GM19468 (cell line): ENCODE data around the gene GLS.
A peak's percentile ranks its signal among the peaks of the same experiment; 100 is the strongest.
"Not testable (repeated sequence)": the region's sequence is repeated elsewhere in the genome, so short reads cannot be mapped to it uniquely, and the experiment has no call there.

Experiments
- ATAC-seq: cut with Tn5 transposase; IDR thresholded peaks from one replicate; pipeline ENCODE4 v1.9.1; 2021; ENCODE audit warnings: mild to moderate bottlenecking, moderate library complexity, moderate number of reproducible peaks; ENCODE audit not compliant: unreplicated experiment; ENCODE audit errors: extremely low read depth

The GLS gene

DNA sequence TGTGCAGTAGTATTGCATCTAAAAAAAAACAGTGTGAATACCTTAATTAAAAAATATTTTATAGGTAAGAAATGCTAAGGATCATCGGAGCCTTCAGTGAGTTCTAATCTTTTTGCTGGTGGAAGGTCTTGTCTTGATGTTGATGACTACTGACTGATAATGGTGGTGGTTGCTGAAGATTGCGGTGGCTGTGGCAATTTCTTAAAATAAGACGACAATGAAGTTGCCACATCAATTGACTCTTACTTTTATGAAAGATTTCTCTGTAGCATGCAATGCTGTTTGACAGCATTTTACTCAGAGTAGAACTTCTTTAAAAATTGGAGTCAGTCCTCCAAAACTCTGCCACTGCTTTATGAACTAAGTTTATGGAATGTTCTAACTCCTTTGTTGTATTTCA, 36.2 kb downstream of the GLS start:
- no peak for ATAC-seq

DNA sequence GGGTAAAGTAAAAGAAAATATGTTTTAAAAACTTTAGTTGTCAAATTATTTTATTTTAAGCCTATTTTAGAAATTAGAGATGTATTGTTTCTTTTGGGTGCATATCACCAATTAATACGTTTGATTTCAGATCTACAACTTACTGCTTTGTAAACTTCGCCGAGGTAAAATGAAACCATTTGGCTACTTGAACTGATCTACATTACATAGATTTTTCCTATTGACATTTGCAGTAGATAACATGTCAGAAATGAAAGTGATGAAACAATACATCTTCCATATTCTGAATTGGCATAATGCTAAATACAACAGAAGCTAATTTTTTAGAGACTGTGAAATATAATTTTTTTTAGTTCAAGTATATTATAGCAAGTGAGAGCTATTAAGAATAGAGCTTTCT, 39.5 kb downstream of the GLS start:
- no peak for ATAC-seq

DNA sequence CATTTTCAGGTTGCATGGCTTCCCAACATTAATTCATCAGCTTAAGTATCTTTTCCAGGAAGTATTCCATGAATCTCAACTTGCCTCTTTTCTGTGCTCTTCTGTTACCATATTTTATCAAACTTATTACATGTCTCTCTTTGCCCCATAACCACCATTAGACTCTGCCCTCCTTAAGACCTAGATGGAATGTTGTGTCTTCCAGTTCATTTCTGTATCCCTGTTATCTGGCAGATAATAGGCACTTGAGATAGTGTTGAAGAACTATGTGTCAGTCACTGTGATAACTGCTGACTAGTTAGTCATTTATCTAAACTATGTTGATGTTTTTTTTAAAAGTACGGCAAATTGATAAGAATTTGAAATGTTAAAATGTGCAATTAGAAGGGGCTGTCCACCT, 41.8 kb downstream of the GLS start:
- no peak for ATAC-seq

DNA sequence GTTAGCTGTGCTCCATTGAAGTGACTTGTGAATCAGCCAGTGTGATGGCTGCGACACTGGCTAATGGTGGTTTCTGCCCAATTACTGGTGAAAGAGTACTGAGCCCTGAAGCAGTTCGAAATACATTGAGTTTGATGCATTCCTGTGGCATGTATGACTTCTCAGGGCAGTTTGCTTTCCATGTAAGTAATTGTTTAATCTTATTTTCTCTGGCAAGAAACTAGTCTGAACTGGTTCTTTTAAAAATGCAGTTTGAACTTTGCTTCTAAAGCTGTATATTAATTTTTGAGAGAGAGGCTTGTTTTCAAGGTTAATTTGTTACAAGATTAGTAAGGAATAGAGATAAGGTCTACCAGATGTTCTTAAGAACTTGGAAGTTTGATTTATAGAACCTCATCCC, 46.7 kb downstream of the GLS start:
- no peak for ATAC-seq

DNA sequence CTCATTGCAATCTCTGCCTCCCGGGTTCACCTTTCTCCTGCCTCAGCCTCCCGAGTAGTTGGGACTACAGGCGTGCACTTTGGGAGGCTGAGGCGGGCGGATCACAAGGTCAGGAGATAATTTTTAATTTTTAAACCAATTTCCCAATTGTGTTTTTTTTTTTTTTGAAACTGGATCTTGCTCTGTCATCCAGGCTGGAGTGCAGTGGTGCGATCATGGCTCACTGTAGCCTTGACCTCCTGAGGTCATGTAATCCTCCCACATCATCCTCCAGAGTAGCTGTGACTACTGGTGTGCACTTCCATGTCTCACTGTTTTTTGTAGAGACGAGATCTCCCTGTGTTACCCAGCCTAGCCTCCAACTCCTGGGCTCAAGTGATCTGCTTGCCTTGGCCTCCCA, 49.3 kb downstream of the GLS start:
- no peak for ATAC-seq

DNA sequence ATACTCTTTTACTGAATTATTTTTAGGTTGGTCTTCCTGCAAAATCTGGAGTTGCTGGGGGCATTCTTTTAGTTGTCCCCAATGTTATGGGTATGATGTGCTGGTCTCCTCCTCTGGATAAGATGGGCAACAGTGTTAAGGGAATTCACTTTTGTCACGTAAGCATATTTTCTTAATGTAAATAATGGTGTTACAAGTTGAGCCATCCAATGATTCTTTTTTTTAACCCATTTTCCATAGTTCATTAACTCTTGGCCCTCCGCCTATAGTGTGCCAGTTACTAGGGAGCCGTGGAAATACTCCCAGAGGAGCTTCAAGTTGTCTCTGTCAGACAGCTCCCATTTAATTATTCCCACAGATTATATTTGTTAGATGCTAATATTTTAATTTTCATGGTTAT, 49.8 kb downstream of the GLS start:
- ATAC-seq, result no peak

DNA sequence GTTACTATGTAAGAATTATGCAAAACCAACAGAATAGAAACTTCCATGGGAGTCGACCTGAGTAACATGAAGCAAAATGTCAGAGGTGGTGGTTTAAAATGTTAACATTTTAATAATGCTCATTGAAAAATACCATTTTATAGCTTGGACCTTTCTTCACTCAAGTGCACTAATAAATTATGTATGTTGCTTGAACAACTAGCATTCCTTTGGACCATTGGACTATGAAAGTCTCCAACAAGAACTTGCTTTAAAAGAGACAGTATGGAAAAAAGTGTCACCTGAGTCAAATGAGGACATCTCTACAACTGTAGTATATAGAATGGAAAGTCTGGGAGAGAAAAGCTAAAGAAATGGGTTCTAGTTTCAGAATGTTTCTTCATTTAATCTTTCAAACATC, 51.9 kb downstream of the GLS start:
- ATAC-seq, result no peak

DNA sequence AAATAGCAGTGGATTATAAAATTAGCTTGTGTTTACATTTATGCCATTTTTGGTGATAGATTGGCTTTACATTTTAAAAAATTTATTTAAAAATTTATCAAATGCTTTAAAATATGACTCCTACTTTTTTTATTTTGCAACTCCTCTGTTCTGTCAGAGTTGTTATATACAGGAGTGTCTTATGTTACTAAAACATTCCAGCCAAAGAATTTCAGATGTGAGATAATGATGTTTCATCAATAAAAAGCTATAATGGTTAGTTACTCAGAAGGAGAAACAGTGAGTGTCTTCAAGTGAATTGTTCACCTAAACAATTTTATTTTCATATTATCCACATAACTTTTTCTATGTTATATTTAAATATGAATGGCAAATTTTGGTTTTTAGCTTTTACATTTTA, 52.7 kb downstream of the GLS start:
- ATAC-seq, result no peak

DNA sequence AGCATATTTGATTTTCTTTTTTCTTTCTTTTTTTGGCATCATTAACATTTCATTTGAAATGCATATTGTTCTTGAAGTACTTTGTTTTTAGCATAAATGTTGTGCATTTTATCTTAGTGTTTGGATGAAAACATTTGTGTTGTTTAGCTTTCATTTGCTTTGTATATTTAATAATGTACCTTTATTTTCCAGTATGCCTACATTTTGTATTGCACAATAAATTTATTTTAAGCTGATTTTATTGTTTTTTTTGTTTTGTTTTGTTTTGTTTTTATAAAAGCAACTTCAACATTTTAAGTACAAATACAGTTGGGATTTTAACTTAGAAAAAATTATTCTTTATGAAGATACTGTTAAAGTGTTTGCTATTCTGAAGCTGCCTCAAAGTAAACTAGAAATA, 54.4 kb downstream of the GLS start:
- no peak for ATAC-seq

DNA sequence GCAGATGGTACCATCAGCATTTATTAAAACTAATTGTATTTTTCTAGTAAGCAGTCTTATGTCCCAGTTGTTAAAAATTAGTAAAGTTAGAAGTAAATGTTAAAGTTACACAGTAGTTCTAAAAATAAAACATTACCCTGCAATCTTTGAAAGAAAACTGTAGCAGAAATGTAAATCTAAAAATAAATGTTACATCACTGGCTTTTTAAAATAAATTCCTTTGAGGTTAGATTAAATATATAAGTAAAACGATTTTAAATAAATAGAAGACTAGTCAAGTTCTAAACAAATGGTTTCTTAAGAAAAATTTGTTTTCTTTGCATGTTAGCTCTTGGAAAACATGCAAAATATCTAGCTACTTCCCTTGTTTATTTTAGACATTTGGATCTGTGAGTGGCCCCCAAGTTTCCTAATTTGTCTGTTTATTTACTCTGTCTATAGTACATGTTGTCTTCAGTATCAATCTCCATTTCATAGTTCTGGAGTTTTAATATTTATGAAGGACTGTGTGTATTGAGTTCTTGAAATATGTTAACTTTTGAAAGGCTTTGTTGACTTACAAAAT, 58.2 kb downstream of the GLS start:
- no peak for ATAC-seq

DNA sequence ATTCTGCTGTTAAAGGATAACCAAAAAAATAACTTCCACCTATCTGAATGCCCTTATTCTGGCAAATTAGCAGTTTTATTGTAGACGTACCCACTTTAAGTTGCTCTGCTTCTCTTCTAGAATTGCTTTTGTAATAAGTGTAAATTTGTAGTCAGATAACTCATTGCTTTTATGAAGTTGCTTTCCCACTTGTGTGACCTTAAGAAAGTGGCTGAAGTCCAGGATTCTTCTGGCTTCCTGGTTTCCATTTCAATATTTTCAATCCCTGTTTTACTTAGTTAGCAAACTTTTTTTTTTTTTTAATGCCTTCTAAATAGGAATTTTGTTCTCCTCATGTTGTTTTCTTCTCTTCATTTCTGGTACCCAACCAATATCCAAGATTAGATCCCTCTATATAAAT, 59.8 kb downstream of the GLS start:
- ATAC-seq, result no peak

DNA sequence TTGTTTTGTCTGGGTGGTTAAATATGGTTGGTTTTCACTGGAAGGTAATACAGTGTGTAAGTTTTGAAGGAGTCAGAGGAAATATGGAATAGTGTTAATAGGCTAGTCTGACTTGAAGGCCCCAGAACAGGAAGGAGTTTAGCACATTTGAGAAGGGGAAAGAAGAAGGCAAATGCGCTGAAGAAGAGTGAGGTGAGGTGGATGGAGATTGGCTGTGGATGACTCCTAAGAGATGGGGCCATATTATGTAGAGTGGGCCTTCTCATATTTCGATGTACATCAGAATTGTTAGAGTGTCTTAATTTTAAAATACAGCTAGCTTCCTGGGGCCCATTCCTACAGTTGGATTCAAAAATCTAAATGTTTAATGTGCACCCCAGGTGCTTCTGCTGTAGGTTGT, 61.0 kb downstream of the GLS start:
- ATAC-seq, result no peak

DNA sequence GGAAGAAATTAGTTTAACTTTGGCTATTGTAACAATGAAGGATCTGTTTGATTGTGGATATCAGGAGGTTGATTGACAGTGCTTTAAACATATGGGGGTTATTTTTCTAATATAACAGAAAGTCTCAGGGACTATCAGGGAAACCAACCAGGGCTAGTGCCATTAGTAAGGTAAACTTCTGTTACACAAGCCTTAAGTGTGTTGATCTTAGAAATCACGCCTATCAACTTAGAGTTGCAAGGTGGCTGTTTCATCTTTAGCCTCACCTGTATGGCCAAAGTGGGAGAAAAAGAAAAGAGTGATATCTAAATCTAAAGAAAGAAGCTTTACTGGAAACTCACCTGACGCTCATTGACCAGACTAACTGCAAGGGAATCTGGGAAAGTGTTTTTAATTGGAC, 62.1 kb downstream of the GLS start:
- no peak for ATAC-seq

DNA sequence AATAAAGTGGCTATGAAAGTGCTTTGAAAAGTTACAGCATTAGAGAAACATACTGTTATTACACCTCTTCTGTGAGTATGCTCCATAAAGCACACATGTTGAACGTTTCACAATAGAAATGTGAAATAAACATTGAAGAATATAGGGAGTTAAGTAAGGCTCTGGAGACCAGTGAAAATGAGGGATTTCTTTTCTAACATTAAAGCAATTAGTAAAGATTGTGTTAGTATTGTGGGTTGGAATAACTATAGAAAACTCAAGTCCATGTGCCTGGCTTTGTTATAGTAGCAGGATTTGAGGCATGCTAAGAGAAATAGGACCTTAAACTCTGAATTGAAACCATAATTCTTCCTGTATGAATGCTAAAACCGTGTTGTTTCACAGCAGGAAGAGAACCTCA, 63.1 kb downstream of the GLS start:
- no peak for ATAC-seq

DNA sequence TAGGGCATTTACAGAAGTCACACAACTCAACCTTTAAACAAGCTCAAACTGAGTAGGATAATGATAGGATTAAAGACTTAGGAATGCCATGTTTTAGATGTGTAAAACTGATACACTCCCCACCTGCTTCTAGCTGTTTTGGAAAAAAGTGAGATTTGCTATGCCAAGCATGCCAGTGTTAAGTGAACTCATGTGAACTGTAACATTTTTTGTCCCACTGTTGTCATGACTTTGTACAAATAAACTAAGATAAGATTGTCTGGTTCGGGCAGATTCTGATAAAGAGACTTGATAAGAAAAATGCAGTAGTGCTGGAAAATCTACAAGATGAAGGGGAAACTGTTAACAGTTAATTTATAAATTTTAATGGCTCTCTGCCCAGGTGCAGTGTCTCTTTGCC, 66.5 kb downstream of the GLS start:
- no peak for ATAC-seq

DNA sequence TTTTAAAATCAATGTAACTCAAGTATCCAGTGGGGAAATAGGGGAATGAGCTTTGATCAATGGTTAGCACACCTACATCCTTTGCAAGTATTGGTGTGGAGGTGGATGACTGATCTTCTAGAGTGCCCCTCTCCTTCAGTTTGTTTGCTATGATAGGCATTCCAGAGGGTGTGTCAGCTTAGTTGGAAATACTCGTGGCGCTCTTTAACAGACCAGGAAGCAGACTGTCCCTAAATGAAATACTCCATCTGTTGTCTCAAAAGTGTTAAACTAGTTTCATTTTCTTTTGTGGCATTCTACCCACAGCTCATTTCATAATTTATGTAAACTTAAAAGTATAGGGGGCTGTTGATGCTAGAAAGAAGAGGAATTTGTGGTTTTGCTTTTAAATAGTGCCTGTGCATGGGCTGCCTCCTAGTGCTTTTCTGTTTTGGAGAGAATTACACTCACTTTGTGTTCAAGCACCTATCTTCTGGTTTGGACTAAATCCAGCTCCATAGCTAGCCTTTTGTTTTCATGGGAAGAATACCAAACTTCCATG, 67.2 kb downstream of the GLS start:
- ATAC-seq, result peak; percentile 61

DNA sequence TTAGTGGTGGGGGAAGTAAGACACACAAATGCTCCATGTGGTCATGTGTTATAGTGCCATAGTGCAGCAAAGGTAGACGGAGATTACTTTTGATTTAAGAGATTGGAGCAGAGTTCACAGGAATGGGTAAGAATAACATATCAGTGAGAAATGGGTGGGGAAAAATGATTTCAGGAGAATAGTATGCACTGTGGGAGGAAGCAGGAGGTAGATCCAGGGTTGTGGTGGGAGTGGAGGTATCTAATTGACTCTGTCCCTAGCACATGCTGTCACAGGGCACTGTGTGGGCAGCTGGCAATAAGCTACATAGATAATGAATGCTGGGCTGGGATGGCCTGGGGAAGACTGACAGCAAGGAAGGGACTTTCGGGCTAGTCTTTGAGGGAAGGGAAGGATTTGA, 68.0 kb downstream of the GLS start:
- ATAC-seq, result no peak

DNA sequence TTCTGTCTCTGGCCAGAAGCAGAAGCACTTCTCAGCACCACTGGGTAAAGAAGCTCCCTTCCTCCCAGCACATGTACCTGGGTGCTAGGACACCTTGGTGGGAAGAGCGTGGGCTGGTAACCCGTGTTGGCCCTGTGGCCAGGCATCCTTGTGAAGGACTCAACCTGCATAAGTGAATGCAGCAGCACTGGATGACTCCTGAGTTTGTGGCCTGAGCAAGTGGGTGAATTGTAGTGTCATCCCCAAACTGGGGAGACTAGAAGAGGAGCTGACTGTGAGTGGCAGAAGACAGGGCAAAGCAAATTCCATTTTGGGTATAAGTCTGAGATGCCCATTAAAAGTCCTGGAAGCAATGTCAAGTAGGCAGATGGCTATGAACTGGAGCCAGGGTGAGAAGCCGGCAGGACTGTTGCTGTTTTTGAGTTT, 70.0 kb downstream of the GLS start:
- no peak for ATAC-seq

DNA sequence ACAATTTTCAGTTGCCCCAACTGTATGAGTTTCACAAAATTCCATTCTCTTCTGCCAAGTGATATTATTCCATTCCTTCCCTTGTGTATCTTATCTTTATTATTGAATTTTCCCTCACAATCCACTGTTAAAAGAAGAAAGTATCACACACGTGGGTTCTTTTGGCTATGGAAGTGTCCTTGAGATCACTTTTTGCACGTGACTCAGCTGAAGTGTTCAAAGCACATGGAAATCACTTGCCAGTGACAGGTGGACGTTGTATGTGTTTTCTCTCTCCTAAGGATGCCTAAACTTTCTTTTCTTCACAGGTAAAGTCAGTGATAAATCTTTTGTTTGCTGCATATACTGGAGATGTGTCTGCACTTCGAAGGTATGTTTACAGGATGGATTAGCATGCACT, 72.6 kb downstream of the GLS start:
- ATAC-seq, result no peak

DNA sequence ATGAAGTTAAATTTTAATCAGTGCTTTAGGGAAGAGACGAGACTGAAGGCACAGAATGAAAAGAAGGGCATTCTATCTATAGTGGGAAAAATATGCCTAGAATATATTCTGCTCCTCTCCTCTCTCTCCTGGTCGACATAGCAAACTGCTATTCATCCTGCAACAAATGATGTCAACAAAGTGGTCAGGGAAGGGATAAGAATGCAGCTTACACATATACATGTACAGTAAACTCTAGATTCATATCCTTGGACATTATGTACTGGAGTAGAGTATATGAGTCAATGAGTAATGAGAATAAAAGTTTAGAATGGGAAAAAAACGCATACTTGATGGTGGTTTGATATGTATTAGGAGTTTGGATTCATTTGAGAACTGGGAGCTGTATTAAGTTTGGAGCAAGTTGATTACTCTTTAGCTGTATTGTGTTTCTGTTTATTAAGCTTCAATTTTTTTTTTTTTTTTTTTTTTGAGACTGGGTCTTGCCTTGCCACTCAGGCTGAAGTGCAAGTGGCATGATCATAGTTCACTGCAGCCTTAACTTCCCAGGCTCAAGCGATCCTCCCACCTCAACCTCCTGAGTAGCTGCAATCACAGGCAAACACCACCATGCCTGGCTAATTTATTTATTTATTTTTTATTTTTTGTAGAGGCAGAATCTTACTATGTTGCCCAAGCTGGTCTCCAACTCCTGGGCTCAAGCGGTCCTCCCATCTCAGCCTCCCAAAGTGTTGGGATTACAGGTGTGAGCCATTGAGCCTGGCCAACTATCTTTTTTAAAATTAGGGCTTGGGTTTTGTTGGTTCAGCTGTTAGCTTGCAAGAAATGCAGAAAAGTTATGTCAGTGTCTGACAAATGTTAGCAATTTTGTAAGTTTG, 79.5 kb downstream of the GLS start:
- no peak for ATAC-seq

DNA sequence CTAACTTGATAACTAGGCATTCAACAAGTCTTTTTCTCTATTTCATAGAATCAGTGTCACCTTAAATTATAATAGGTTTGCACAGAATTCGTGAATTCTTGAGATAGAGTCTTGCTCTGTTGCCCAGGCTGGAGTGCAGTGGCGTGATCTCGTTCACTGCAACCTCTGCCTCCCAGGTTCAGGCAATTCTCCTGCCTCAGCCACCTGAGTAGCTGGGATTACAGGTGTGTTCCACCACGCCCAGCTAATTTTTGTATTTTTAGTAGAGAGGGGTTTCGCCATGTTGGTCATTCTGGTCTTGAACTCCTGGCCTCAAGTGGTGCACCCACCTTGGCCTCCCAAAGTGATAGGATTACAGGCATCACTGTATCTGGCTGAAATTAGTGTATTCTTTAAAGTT, 80.5 kb downstream of the GLS start:
- not testable (repeated sequence) for ATAC-seq
